NB4 (cell line): ENCODE data around the gene SYNE1.

Source experiments
- MAX ChIP-seq: IDR thresholded peaks from 2 replicates; pipeline ENCODE4 v1.6.1; 2011; ENCODE audit warnings: low read depth, low read length
- MYC ChIP-seq: IDR thresholded peaks from 2 replicates; pipeline ENCODE4 v1.6.1; 2011; ENCODE audit warnings: low read depth, low read length
- POLR2A ChIP-seq: IDR thresholded peaks from 2 replicates; pipeline ENCODE4 v1.6.1; 2011; ENCODE audit warnings: mild to moderate bottlenecking; ENCODE audit not compliant: insufficient read length; ENCODE audit errors: extremely low read depth

GRCh38 chr6:152423216-152424103, 213.7 kb downstream of the SYNE1 start:
- TF ChIP-seq MAX (no peak), POLR2A (no peak), MYC (no peak)
